HepG2 (cell line): Measurements from ENCODE around the gene KCTD15. TPM values are rescaled to one million over a fixed set of nuclear protein-coding genes. Genes with fewer than 3 reads are reported as not detected.

ENCODE experiments used
- ATF5 ChIP-seq: sonication (generic); formaldehyde crosslinking; IDR thresholded peaks from 2 replicates; pipeline ENCODE4 v1.4.0; 2020; ENCODE audit warnings: mild to moderate bottlenecking, low read depth, missing genetic modification reagents
- CBFB ChIP-seq: sonication (generic); formaldehyde crosslinking; IDR thresholded peaks from 2 replicates; pipeline ENCODE4 v1.4.0; 2020; ENCODE audit warnings: missing genetic modification reagents
- JARID2 ChIP-seq: sonication (generic); formaldehyde crosslinking; IDR thresholded peaks from 2 replicates; pipeline ENCODE4 v1.8.1; 2023; ENCODE audit warnings: missing genetic modification reagents, inconsistent platforms; ENCODE audit not compliant: insufficient replicate concordance
- MED1 ChIP-seq: sonication (generic); formaldehyde crosslinking; IDR thresholded peaks from 2 replicates; pipeline ENCODE4 v1.4.0; 2020; ENCODE audit warnings: missing genetic modification reagents
- MLXIP ChIP-seq: sonication (generic); formaldehyde crosslinking; IDR thresholded peaks from 2 replicates; pipeline ENCODE4 v1.9.0; 2021; ENCODE audit warnings: missing genetic modification reagents, borderline replicate concordance
- NKX3-1 ChIP-seq: sonication (generic); formaldehyde crosslinking; IDR thresholded peaks from 2 replicates; pipeline ENCODE4 v1.5.0; 2020; ENCODE audit warnings: missing genetic modification reagents
- POGZ ChIP-seq: sonication (generic); formaldehyde crosslinking; IDR thresholded peaks from 2 replicates; pipeline ENCODE4 v1.4.0; 2020; ENCODE audit warnings: mild to moderate bottlenecking, missing genetic modification reagents
- PTBP1 ChIP-seq: fragments of 200-400 bp; formaldehyde crosslinking; IDR thresholded peaks from 2 replicates; pipeline ENCODE4 v1.6.1; 2018; ENCODE audit warnings: low read length, low read depth; ENCODE audit not compliant: poor library complexity, severe bottlenecking
- SMAD3 ChIP-seq: sonication (generic); formaldehyde crosslinking; IDR thresholded peaks from 2 replicates; pipeline ENCODE4 v1.4.0; 2020; ENCODE audit warnings: missing genetic modification reagents
- TAF15 ChIP-seq: fragments of 200-400 bp; formaldehyde crosslinking; IDR thresholded peaks from one replicate; pipeline ENCODE4 v1.6.1; 2018; ENCODE audit warnings: mild to moderate bottlenecking, low read depth, low read length; ENCODE audit not compliant: poor library complexity, severe bottlenecking
- THAP11 ChIP-seq: IDR thresholded peaks from 2 replicates; pipeline ENCODE4 v1.6.1; 2016; ENCODE audit warnings: missing biosample characterization, missing genetic modification reagents
- WIZ ChIP-seq: sonication (generic); formaldehyde crosslinking; IDR thresholded peaks from 2 replicates; pipeline ENCODE4 v1.5.1; 2020; ENCODE audit warnings: mild to moderate bottlenecking, missing genetic modification reagents
- ZNF556 ChIP-seq: sonication (generic); formaldehyde crosslinking; IDR thresholded peaks from 2 replicates; pipeline ENCODE4 v1.4.0; 2020; ENCODE audit warnings: mild to moderate bottlenecking, missing genetic modification reagents, borderline replicate concordance
- ZNF557 ChIP-seq: sonication (generic); formaldehyde crosslinking; IDR thresholded peaks from 2 replicates; pipeline ENCODE4 v1.4.0; 2020; ENCODE audit warnings: missing genetic modification reagents
- ZSCAN25 ChIP-seq: sonication (generic); formaldehyde crosslinking; IDR thresholded peaks from 2 replicates; pipeline ENCODE4 v1.8.0; 2022; ENCODE audit warnings: mild to moderate bottlenecking, missing genetic modification reagents
- polyA plus RNA-seq, 8 experiments: library from polyadenylated mRNA; depleted of rRNA in 3 of 8; stranded (reverse) in 7 of 8; unstranded in 1 of 8; fragments of >200 nt; fragmentation: Illumina TruSeq in 4 of 8; extraction: Trizol in 4 of 8; gene quantifications; 2 replicates each; pipeline versions ENCODE4 v1.2.1 to v1.2.3, GENCODE V29; 2011 to 2016; ENCODE audit warnings: low read depth in 4 of 8, missing spikeins in 1 of 8, mixed read lengths in 1 of 8; ENCODE audit not compliant: insufficient read depth in 1 of 8
- total RNA-seq, 5 experiments: library from RNA; depleted of rRNA; stranded (reverse); fragments of >200 nt; fragmentation: Illumina TruSeq; extraction: Trizol; gene quantifications; 2 replicates each; pipeline ENCODE4 v1.2.3, GENCODE V29; 2016; ENCODE audit warnings: low read depth in 1 of 5
- TF ChIP-seq, protein P1 (sequence below): sonication (generic); formaldehyde crosslinking; IDR thresholded peaks from 2 replicates; pipeline ENCODE4 v1.4.0; 2020; ENCODE audit warnings: mild to moderate bottlenecking, missing genetic modification reagents, borderline replicate concordance
- TF ChIP-seq, protein P2 (sequence below): sonication (generic); formaldehyde crosslinking; IDR thresholded peaks from 2 replicates; pipeline ENCODE4 v1.4.0; 2020; ENCODE audit warnings: missing genetic modification reagents, borderline replicate concordance
- TF ChIP-seq, protein P3 (sequence below): sonication (generic); formaldehyde crosslinking; conservative IDR thresholded peaks from 2 replicates; pipeline ENCODE4 v1.4.0; 2020; ENCODE audit warnings: missing genetic modification reagents

Gene KCTD15
- total and polyA plus RNA-seq, 2 of the 13 experiments (the other 11 are each of a cell fraction or from before 2014, with no cell fraction given), result 13.2 to 16.7 TPM

GRCh38 chr19:33778089-33778791 is 18.4 kb upstream of the KCTD15 start (continued):
- TF ChIP-seq WIZ (CRISPR knock-in tag) (no peak; the same call in 1 of the 2 replicates), JARID2 (CRISPR knock-in tag) (no peak), POGZ (CRISPR knock-in tag) (peak; percentile 66), ATF5 (no peak), TAF15 (peak; percentile 36), THAP11 (CRISPR knock-in tag) (peak; percentile 40; the same call in 1 of the 2 replicates), ZNF556 (CRISPR knock-in tag) (peak; percentile 81; the same call in 1 of the 2 replicates), MLXIP (no peak), MED1 (CRISPR knock-in tag) (0 out of 2 replicates have a peak, but pooled peaks have one; percentile 38), ZNF557 (CRISPR knock-in tag) (no peak), ZSCAN25 (CRISPR knock-in tag) (no peak), CBFB (CRISPR knock-in tag) (peak; percentile 66), PTBP1 (no peak), NKX3-1 (no peak), SMAD3 (CRISPR knock-in tag) (peak; percentile 56; the same call in 1 of the 2 replicates)
- TF ChIP-seq, protein P1, sequence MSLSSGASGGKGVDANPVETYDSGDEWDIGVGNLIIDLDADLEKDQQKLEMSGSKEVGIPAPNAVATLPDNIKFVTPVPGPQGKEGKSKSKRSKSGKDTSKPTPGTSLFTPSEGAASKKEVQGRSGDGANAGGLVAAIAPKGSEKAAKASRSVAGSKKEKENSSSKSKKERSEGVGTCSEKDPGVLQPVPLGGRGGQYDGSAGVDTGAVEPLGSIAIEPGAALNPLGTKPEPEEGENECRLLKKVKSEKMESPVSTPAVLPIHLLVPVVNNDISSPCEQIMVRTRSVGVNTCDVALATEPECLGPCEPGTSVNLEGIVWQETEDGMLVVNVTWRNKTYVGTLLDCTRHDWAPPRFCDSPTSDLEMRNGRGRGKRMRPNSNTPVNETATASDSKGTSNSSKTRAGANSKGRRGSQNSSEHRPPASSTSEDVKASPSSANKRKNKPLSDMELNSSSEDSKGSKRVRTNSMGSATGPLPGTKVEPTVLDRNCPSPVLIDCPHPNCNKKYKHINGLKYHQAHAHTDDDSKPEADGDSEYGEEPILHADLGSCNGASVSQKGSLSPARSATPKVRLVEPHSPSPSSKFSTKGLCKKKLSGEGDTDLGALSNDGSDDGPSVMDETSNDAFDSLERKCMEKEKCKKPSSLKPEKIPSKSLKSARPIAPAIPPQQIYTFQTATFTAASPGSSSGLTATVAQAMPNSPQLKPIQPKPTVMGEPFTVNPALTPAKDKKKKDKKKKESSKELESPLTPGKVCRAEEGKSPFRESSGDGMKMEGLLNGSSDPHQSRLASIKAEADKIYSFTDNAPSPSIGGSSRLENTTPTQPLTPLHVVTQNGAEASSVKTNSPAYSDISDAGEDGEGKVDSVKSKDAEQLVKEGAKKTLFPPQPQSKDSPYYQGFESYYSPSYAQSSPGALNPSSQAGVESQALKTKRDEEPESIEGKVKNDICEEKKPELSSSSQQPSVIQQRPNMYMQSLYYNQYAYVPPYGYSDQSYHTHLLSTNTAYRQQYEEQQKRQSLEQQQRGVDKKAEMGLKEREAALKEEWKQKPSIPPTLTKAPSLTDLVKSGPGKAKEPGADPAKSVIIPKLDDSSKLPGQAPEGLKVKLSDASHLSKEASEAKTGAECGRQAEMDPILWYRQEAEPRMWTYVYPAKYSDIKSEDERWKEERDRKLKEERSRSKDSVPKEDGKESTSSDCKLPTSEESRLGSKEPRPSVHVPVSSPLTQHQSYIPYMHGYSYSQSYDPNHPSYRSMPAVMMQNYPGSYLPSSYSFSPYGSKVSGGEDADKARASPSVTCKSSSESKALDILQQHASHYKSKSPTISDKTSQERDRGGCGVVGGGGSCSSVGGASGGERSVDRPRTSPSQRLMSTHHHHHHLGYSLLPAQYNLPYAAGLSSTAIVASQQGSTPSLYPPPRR (CRISPR knock-in tag), result no peak
- TF ChIP-seq, protein P2, sequence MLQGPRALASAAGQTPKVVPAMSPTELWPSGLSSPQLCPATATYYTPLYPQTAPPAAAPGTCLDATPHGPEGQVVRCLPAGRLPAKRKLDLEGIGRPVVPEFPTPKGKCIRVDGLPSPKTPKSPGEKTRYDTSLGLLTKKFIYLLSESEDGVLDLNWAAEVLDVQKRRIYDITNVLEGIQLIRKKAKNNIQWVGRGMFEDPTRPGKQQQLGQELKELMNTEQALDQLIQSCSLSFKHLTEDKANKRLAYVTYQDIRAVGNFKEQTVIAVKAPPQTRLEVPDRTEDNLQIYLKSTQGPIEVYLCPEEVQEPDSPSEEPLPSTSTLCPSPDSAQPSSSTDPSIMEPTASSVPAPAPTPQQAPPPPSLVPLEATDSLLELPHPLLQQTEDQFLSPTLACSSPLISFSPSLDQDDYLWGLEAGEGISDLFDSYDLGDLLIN (CRISPR knock-in tag), result no peak
- TF ChIP-seq, protein P3, sequence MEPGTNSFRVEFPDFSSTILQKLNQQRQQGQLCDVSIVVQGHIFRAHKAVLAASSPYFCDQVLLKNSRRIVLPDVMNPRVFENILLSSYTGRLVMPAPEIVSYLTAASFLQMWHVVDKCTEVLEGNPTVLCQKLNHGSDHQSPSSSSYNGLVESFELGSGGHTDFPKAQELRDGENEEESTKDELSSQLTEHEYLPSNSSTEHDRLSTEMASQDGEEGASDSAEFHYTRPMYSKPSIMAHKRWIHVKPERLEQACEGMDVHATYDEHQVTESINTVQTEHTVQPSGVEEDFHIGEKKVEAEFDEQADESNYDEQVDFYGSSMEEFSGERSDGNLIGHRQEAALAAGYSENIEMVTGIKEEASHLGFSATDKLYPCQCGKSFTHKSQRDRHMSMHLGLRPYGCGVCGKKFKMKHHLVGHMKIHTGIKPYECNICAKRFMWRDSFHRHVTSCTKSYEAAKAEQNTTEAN (CRISPR knock-in tag), result no peak
